Activated naive CD4-positive, alpha-beta T cell treated with anti-CD3 and anti-CD28 coated beads, Interleukin-2, amount 50 U/mL, for 16 hours (primary cell): ENCODE data around the gene DDX47.

Experiments used
- DNase-seq: peaks from one replicate; pipeline ENCODE4 v3.0.0-alpha.2; 2020

The DDX47 gene

GRCh38 chr12:12813120-12814101 lies at the start of gene DDX47:
Gene DDX47 (plus strand): TSS chr12:12813346. CDS start chr12:12813368, 22 bp downstream.
- DNase-seq = peak; percentile 98

GRCh38 chr12:12764824-12765223 lies 48.3 kb upstream of the DDX47 start:
- no peak for DNase-seq

- DNase-seq = no peak
These were observed 42.9 kb upstream of the DDX47 start for GRCh38 chr12:12770262-12770661.

GRCh38 chr12:12774791-12775190 lies 38.4 kb upstream of the DDX47 start:
- no peak for DNase-seq

- DNase-seq = no peak
These were observed 36.9 kb upstream of the DDX47 start for GRCh38 chr12:12776261-12776660.

GRCh38 chr12:12777092-12777491 lies 36.1 kb upstream of the DDX47 start:
- no peak for DNase-seq

GRCh38 chr12:12779007-12779406 lies 34.1 kb upstream of the DDX47 start:
- no peak for DNase-seq

GRCh38 chr12:12779529-12779928 lies 33.6 kb upstream of the DDX47 start:
- no peak for DNase-seq

GRCh38 chr12:12784116-12784515 lies 29.0 kb upstream of the DDX47 start:
- DNase-seq = no peak

GRCh38 chr12:12784911-12785814 lies 28.0 kb upstream of the DDX47 start, which contains the start of gene APOLD1:
Gene APOLD1 (plus strand): TSS chr12:12785659. CDS start chr12:12785692, 33 bp downstream.
- no peak for DNase-seq

GRCh38 chr12:12786351-12786705 lies 26.8 kb upstream of the DDX47 start:
- no peak for DNase-seq

- DNase-seq = peak; percentile 80
These were observed 26.2 kb upstream of the DDX47 start for GRCh38 chr12:12786706-12787601.

- no peak for DNase-seq
These were observed 25.0 kb upstream of the DDX47 start for GRCh38 chr12:12788131-12788530.

GRCh38 chr12:12788675-12789368 lies 24.3 kb upstream of the DDX47 start:
- DNase-seq = peak; percentile 53

- DNase-seq = no peak
These were observed 22.2 kb upstream of the DDX47 start for GRCh38 chr12:12790956-12791355.

- DNase-seq = no peak
These were observed 21.3 kb upstream of the DDX47 start for GRCh38 chr12:12791756-12792369.

- no peak for DNase-seq
These were observed 20.7 kb upstream of the DDX47 start for GRCh38 chr12:12792421-12792820.

- no peak for DNase-seq
These were observed 18.5 kb upstream of the DDX47 start for GRCh38 chr12:12794686-12795085.

GRCh38 chr12:12796171-12796570 lies 17.0 kb upstream of the DDX47 start:
- DNase-seq = no peak

- DNase-seq = no peak
These were observed 16.0 kb upstream of the DDX47 start for GRCh38 chr12:12796928-12797793.
